Fibroblast of villous mesenchyme (primary cell): ENCODE results near the gene STK32C. TPM values are rescaled to one million over a fixed set of nuclear protein-coding genes. Genes with fewer than 3 reads are reported as not detected.

ENCODE experiments used
- DNase-seq: peaks from one replicate; pipeline ENCODE4 v3.0.0-alpha.2; 2010; ENCODE audit warnings: low read depth
- H3K4me3 ChIP-seq: 2 replicates; pipeline ENCODE4 v1.5.1; 2011; ENCODE audit warnings: low read depth, mild to moderate bottlenecking, low read length
- CTCF ChIP-seq: IDR thresholded peaks from 2 replicates; pipeline ENCODE4 v1.5.1; 2012; ENCODE audit warnings: low read depth, mild to moderate bottlenecking, low read length; ENCODE audit not compliant: insufficient read depth
- total RNA-seq: library from RNA; depleted of rRNA; stranded (reverse); fragments of >200 nt; gene quantifications from 2 replicates; pipeline ENCODE4 v1.2.3, GENCODE V29; 2012

Gene STK32C
- total RNA-seq, 1 donor, result 8.6 TPM

DNA sequence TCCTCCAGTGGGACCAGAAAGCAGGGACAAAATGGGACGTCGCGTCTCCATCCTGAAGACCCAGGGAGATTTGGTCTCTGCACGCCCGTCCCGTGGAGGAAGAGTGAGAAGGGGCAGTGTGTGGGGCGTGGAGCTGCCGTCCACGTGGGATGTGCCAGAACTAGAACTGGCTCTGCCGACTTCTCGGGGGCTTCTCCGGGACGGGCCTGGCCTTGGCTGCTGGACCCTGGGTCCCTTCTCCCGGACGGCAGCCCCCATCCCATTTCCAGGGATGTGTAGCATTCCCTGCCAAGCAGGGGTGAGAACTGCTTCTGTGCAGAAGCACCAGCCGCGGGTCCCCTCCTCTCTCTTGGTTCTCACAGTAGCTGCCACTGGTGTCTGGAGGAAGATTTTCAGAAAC is 139.8 kb downstream of the STK32C start:
- H3K4me3 ChIP-seq, result no peak overlapping the region
- no peak for DNase-seq
- TF ChIP-seq CTCF, result no peak

DNA sequence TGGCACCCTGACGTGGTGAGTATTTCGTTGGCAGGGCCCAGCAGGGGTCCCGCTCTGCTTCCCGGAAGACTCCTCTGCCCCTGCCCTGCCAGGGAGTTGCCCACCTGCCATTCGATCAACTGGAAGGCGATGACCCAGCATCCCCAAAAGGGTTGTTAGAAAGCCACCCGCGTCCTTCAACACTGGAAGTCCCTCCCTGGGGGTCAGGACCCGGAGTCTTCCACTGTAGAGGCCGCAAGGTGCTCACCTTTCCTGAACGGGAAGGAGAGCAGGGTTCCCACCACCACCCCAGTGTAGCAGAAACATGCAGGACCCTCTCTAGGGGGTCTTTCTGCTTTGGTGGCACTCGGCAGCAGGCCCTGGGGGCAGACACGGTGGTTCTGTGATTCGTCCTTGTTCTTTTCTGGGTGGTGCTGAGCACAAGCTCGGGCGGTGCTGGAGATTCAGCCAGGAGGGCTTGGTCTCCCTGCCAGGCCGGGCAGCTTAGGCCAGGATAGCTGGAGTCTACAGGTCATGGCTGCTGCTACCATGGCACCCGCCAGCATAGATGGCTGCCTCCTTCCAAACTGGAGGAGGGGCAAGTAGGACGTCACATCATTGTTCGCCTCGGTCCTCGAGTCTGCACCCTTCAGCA is 140.6 kb downstream of the STK32C start:
- H3K4me3 ChIP-seq, result no peak overlapping the region
- no peak for TF ChIP-seq CTCF
- DNase-seq, result no peak

GRCh38 chr10:132166216-132166950 is 141.4 kb downstream of the STK32C start:
- H3K4me3 ChIP-seq, result no peak overlapping the region
- no peak for DNase-seq
- no peak for TF ChIP-seq CTCF

GRCh38 chr10:132165416-132165980 is 142.3 kb downstream of the STK32C start:
- no peak for TF ChIP-seq CTCF
- DNase-seq, result no peak
- H3K4me3 ChIP-seq, result no peak overlapping the region

DNA sequence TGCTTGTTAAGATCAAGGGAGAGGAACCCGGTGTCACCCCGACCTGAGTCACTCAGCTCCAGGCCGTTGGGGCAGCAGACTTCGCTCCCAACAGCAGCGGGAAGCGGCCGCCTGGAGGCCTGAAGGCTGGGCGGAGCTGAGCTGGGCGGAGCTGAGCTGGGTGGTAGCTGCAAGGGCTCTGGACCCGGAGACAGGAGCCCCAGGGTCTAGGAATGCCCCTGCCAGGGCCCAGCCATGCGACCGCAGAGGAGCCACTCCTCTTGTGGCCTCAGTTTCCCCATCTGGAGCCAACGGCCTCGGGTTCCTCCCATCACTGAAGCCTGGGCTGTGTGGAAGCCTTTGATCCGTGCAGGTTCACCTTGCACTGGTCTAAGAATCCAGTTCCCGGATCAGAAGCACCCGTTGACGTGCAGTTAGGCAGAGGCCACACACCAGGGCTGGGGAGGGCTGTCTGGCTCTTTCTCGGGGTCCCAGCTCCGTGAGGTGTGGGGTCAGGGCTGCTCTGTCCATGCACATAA is 142.9 kb downstream of the STK32C start:
- H3K4me3 ChIP-seq, result no peak overlapping the region
- DNase-seq, result no peak
- TF ChIP-seq CTCF, result no peak

GRCh38 chr10:132163826-132164515 is 143.8 kb downstream of the STK32C start:
- DNase-seq, result no peak
- no peak for TF ChIP-seq CTCF
- no peak overlapping the region for H3K4me3 ChIP-seq
